GM12872 (cell line): ENCODE data around the gene APOL3.

Experiments
- CTCF ChIP-seq: IDR thresholded peaks from 3 replicates; pipeline ENCODE4 v1.5.1; 2011; ENCODE audit warnings: low read depth, mild to moderate bottlenecking, low read length, moderate library complexity; ENCODE audit not compliant: insufficient read depth

Gene APOL3

GRCh38 chr22:36156119-36156514, 4.4 kb downstream of the APOL3 start:
- no peak for TF ChIP-seq CTCF

GRCh38 chr22:36155702-36156101, 4.9 kb downstream of the APOL3 start:
- TF ChIP-seq CTCF = no peak

GRCh38 chr22:36154423-36154945, 6.1 kb downstream of the APOL3 start:
- no peak for TF ChIP-seq CTCF

GRCh38 chr22:36153501-36154422, 6.8 kb downstream of the APOL3 start:
- no peak for TF ChIP-seq CTCF

- no peak for TF ChIP-seq CTCF
These were observed 8.5 kb downstream of the APOL3 start for GRCh38 chr22:36152088-36152487.

GRCh38 chr22:36151006-36151595, 9.5 kb downstream of the APOL3 start:
- TF ChIP-seq CTCF = no peak

- TF ChIP-seq CTCF = no peak
These were observed 11.1 kb downstream of the APOL3 start for GRCh38 chr22:36149441-36149840.
